ENCODE measurements around the gene SURF6.
"Not testable (repeated sequence)": the region's sequence is repeated elsewhere in the genome, so short reads cannot be mapped to it uniquely, and the experiment has no call there.

SURF6 gene

GRCh38 chr9:133331221-133331620 lies 4.8 kb downstream of the SURF6 start:
- no peak for DNase-seq (ENCODE audit: low spot score)
- TF ChIP-seq CTCF (IDR thresholded peaks at IDR 0.05; ENCODE audit: borderline replicate concordance, control extremely low read depth, extremely low read depth, insufficient read depth, missing control alignments): no peak
- in situ Hi-C loops (cut with MboI; ENCODE audit: low sequenced_read_pairs, unreplicated experiment): no loop called here

- in situ Hi-C loops (cut with MboI; ENCODE audit: low sequenced_read_pairs, unreplicated experiment); DNase-seq (ENCODE audit: low spot score): not testable (repeated sequence)
Measured at GRCh38 chr9:133329306-133330156, 6.5 kb downstream of the SURF6 start.

GRCh38 chr9:133327834-133328484 lies 8.0 kb downstream of the SURF6 start:
- no peak for DNase-seq (ENCODE audit: low spot score)

More at GRCh38 chr9:133329306-133330156, 6.5 kb downstream of the SURF6 start:
- TF ChIP-seq CTCF (IDR thresholded peaks at IDR 0.05; ENCODE audit: borderline replicate concordance, control extremely low read depth, extremely low read depth, insufficient read depth, missing control alignments): peak; percentile 22

GRCh38 chr9:133327021-133327420 lies 9.0 kb downstream of the SURF6 start:
- DNase-seq (ENCODE audit: low spot score); in situ Hi-C loops (cut with MboI; ENCODE audit: low sequenced_read_pairs, unreplicated experiment): not testable (repeated sequence)

More at GRCh38 chr9:133327834-133328484, 8.0 kb downstream of the SURF6 start:
- in situ Hi-C loops (cut with MboI; ENCODE audit: low sequenced_read_pairs, unreplicated experiment): no loop called here
- no peak for TF ChIP-seq CTCF (IDR thresholded peaks at IDR 0.05; ENCODE audit: borderline replicate concordance, control extremely low read depth, extremely low read depth, insufficient read depth, missing control alignments)

GRCh38 chr9:133323991-133324703 lies 11.8 kb downstream of the SURF6 start:
- in situ Hi-C loops (cut with MboI; ENCODE audit: low sequenced_read_pairs, unreplicated experiment): no loop called here
- TF ChIP-seq CTCF (IDR thresholded peaks at IDR 0.05; ENCODE audit: borderline replicate concordance, control extremely low read depth, extremely low read depth, insufficient read depth, missing control alignments): no peak
- no peak for DNase-seq (ENCODE audit: low spot score)

- no peak for DNase-seq (ENCODE audit: low spot score)
- in situ Hi-C loops (cut with MboI; ENCODE audit: low sequenced_read_pairs, unreplicated experiment): no loop called here
- TF ChIP-seq CTCF (IDR thresholded peaks at IDR 0.05; ENCODE audit: borderline replicate concordance, control extremely low read depth, extremely low read depth, insufficient read depth, missing control alignments): no peak
Measured at GRCh38 chr9:133323211-133323610, 12.8 kb downstream of the SURF6 start.
